Fibroblast of skin of left quadriceps (primary cell): ENCODE measurements around the gene EPC1.

Experiments
- DNase-seq, 2 experiments: peaks; one replicate each; pipeline ENCODE4 v3.0.0-alpha.2; 2013; ENCODE audit warnings: low read depth in 2 of 2

EPC1 gene

GRCh38 chr10:32337350-32337749 is 9.6 kb downstream of the EPC1 start:
- DNase-seq, result no peak

- no peak for DNase-seq
Observed at GRCh38 chr10:32333849-32334248, 13.1 kb downstream of the EPC1 start.

- DNase-seq, result no peak
Observed at GRCh38 chr10:32332299-32332750, 14.6 kb downstream of the EPC1 start.

GRCh38 chr10:32331606-32332005 is 15.4 kb downstream of the EPC1 start:
- no peak for DNase-seq

GRCh38 chr10:32330214-32330613 is 16.7 kb downstream of the EPC1 start:
- DNase-seq, result no peak

DNA sequence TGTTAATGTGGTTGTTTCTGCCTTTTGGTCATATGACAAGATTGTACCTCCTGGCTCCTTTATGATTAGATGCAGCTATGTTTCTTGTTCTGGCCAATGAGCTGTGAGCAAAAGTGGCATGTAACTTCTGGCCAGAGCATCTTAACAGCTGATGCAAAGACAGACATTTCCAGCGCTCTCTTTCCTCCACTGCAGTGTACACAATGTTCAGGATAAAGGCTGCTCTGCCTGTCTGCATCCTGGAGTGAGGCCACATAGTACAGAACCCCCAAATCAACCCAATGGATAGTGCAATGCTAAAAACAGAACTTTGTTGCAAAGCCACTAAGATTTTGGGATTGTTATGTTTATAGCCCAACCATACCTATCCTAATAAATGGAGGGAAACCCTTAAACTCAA is 17.9 kb downstream of the EPC1 start:
- DNase-seq, result no peak

DNA sequence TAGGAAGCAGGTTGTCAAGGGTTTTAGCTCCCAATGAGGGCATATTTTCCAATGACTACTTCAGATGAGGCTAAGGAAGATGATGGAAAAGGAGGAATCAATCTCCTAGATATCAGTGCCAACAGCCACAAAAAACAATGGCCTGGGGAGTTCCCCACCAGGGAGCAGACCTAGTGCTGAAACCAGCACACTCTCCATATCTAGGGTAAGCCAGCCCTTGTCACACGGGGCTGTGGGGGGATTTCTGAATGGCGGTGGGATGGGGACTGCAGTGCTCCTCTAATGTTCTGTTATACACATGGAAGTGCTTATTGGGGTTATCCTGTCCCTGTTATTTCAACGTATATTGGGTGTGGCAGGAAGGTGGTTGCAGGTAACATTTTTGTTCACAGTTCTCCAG is 18.5 kb downstream of the EPC1 start:
- DNase-seq, result no peak

- no peak for DNase-seq
Observed at GRCh38 chr10:32327364-32327691, 19.6 kb downstream of the EPC1 start.

- DNase-seq, result no peak
Observed at GRCh38 chr10:32326680-32327363, 20.1 kb downstream of the EPC1 start.

DNA sequence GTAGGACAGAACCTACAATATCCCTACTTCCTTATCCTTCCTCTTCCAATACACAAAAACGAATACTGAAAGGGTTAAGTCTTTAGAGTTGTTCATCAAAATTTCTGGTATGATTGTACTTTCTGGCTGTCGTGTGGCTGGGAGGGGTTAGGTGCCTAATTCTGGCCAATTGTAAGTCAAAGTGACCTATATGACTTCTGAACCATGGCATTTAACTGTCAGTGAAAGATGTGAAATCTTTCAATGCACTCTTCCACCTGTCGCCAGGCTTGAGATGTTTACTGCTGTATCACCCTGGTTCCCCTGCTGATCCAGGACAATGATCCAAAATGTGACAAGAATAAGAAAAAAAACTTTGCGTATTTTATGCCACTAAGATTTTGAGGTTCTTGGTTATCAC is 20.8 kb downstream of the EPC1 start:
- no peak for DNase-seq

- DNase-seq, result no peak
Observed at GRCh38 chr10:32323051-32323450, 23.9 kb downstream of the EPC1 start.

- DNase-seq, result no peak
Observed at GRCh38 chr10:32321016-32321631, 25.8 kb downstream of the EPC1 start.

- no peak for DNase-seq
Observed at GRCh38 chr10:32318476-32318896, 28.5 kb downstream of the EPC1 start.

DNA sequence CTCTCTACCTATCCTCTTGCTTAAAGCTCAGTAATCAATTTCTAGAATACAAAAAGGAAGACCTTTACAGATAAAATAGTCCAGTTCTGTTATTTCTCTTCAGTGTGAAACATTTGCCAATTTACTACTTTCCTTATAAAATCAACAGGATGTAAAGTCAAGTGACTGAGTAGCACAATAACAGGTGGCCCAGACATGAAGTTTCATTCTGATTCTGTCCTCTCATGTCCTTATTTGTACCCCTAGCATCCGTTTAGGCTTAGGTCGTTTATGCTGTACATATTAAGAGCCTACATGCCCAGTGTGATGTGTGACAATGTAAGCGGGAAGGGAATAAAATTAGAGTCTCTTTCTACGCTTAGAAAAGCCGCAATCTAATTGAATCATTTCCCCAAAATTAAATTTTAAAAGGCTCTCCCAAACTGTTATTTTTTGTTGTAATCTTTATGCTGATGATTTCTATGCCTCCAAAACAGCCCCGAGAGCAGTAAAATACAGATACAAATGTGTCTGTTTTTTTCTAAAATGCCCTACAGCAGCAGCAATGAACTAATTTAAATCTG is 29.1 kb downstream of the EPC1 start:
- no peak for DNase-seq

- no peak for DNase-seq
Observed at GRCh38 chr10:32315424-32315823, 31.5 kb downstream of the EPC1 start.

- no peak for DNase-seq
Observed at GRCh38 chr10:32314588-32314987, 32.4 kb downstream of the EPC1 start.

DNA sequence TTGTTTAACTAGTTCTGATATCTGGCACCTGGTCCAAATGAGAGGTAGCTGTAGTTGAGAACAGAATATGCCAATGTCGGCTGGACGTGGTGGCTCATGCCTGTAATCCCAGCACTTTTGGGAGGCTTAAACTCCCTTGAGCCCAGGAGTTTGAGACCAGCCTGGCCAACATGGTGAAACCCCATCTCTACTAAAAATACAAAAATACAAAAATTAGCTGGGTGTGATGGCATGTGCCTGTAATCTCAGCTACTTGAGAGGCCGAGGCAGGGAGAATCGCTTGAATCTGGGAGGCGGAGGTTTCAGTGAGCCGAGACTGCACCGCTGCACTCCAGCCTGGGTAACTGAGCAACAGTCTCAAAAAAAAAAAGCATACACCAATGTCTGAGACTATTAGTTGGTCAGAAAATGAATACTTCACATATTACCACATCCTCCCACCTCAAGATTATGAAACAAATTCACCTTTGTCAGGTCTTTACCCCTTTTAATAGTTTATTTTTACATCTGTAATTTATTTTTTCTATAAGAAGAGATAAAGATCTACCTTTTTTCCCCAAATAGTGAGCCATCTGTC is 38.8 kb downstream of the EPC1 start:
- DNase-seq, result no peak

DNA sequence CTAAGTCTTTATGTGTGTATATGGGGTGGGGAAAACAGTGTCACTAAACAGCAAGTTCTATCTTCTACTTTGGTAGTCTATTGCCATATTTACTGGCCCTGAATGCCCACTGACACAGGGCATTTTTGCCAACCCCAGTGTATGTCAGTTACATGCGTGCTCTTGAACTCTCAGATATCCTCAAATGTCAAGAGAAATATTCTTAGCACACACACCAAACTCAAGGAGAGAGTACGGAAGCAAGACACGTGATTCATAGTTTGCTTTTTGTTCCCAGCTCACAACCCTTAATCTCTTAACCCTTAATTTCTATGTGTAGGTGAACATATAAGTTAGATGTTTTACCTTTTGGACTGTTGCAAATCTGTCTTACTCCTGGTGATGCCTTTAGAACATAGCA is 39.3 kb downstream of the EPC1 start:
- DNase-seq, result no peak

DNA sequence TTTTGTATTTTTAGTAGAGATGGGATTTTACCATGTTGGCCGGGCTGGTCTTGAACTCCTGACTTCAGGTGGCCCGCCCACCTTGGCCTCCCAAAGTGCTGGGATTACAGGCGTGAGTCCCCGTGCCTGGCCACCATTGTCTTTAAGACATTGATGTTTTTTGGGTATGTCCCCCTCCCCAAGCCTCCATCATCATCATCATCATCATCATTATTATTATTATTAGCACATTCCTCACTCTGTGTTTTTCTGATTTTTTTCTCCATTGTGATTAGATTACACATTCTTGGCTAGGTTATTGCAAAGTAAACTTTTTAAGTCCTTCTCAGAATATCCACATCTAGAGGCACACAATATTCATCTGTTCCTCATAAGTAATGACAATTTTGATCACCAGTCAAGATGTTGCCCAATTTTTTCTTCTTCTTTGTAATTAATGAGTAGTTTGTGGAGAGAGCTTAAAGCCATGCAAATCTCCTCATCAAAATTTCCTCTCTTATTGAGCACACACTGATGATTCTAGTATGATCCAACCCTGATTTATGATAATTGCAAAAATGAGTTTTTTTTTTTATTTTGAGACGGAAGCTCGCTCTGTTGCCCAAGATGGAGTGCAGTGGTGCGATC is 47.5 kb downstream of the EPC1 start:
- peak in 1 of 2 experiments; percentile 3 for DNase-seq

DNA sequence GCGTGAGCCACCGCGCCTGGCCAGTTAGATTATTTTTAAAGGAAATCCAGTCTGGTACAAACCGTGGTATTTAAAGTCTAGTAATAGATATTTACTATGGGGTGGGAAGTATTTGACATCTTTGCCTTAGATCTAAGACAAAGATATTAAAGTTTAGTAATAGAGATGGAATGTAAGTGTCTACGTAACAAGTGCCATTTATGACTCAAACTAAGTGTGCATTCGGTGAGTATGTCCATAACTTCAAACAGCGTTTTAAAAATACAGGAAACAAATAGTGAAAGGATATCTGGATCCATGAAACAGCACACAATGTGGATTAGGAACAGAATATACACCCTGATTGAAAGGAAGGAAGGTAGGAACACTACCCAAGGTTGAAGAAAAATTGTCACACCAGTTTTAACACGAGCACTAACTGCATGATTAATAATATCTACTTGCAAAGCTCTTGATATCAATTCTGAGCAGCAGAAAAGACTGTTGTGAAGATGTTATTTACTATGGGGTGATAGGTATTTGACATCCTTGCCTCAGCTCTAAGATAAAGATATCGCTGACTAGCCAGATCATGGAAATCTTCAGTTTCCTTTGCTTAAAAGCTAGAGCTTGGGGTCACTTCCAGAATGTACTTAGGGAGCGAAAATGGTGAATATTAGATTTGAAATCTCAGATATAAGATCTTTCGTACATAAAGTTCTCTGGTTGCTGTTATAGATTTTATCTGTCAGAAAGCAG is 48.7 kb downstream of the EPC1 start:
- peak; percentile 48 to 50 for DNase-seq

GRCh38 chr10:32295027-32295426 is 51.9 kb downstream of the EPC1 start:
- DNase-seq, result no peak

- no peak for DNase-seq
Observed at GRCh38 chr10:32293581-32293980, 53.4 kb downstream of the EPC1 start.
